Neural cell (in vitro differentiated cells): ENCODE measurements around the gene DGKZ.

ENCODE experiments used
- CTCF ChIP-seq: fragments of 450-650 bp; IDR thresholded peaks from 2 replicates; pipeline ENCODE4 v1.5.1; 2014; ENCODE audit warnings: antibody characterized with exemption, mild to moderate bottlenecking, moderate library complexity; ENCODE audit not compliant: poor library complexity, severe bottlenecking
- EP300 ChIP-seq: fragments of 450-650 bp; conservative IDR thresholded peaks from 2 replicates; pipeline ENCODE4 v1.6.1; 2014; ENCODE audit warnings: antibody characterized with exemption, mild to moderate bottlenecking, moderate library complexity; ENCODE audit not compliant: poor library complexity, severe bottlenecking
- EZH2 ChIP-seq: fragments of 200-600, 300-800 bp; shearing (Covaris generic), sonication (generic); IDR thresholded peaks from 2 replicates; pipeline ENCODE4 v1.6.1; 2014; ENCODE audit warnings: antibody characterized with exemption, low read length, borderline replicate concordance, mild to moderate bottlenecking; ENCODE audit not compliant: insufficient read depth, poor library complexity, severe bottlenecking
- MXI1 ChIP-seq: fragments of 450-650 bp; conservative IDR thresholded peaks from 2 replicates; pipeline ENCODE4 v1.6.1; 2014; ENCODE audit warnings: antibody characterized with exemption, mild to moderate bottlenecking; ENCODE audit not compliant: poor library complexity, severe bottlenecking
- RAD21 ChIP-seq: fragments of 450-650 bp; conservative IDR thresholded peaks from 2 replicates; pipeline ENCODE4 v1.6.1; 2014; ENCODE audit warnings: antibody characterized with exemption, mild to moderate bottlenecking, moderate library complexity
- SMC3 ChIP-seq: fragments of 450-650 bp; conservative IDR thresholded peaks from 2 replicates; pipeline ENCODE4 v1.6.1; 2014; ENCODE audit warnings: antibody characterized with exemption, mild to moderate bottlenecking, moderate library complexity; ENCODE audit not compliant: poor library complexity
- TAF1 ChIP-seq: IDR thresholded peaks from 2 replicates; pipeline ENCODE4 v1.6.1; 2012; ENCODE audit warnings: low read depth
- TF ChIP-seq, protein P1 (sequence below): IDR thresholded peaks from 2 replicates; pipeline ENCODE4 v1.6.1; 2012; ENCODE audit warnings: borderline replicate concordance

- TF ChIP-seq TAF1 (no peak), CTCF (no peak), EZH2 (no peak), SMC3 (no peak), RAD21 (no peak), EP300 (no peak), MXI1 (no peak)
- TF ChIP-seq, protein P1, sequence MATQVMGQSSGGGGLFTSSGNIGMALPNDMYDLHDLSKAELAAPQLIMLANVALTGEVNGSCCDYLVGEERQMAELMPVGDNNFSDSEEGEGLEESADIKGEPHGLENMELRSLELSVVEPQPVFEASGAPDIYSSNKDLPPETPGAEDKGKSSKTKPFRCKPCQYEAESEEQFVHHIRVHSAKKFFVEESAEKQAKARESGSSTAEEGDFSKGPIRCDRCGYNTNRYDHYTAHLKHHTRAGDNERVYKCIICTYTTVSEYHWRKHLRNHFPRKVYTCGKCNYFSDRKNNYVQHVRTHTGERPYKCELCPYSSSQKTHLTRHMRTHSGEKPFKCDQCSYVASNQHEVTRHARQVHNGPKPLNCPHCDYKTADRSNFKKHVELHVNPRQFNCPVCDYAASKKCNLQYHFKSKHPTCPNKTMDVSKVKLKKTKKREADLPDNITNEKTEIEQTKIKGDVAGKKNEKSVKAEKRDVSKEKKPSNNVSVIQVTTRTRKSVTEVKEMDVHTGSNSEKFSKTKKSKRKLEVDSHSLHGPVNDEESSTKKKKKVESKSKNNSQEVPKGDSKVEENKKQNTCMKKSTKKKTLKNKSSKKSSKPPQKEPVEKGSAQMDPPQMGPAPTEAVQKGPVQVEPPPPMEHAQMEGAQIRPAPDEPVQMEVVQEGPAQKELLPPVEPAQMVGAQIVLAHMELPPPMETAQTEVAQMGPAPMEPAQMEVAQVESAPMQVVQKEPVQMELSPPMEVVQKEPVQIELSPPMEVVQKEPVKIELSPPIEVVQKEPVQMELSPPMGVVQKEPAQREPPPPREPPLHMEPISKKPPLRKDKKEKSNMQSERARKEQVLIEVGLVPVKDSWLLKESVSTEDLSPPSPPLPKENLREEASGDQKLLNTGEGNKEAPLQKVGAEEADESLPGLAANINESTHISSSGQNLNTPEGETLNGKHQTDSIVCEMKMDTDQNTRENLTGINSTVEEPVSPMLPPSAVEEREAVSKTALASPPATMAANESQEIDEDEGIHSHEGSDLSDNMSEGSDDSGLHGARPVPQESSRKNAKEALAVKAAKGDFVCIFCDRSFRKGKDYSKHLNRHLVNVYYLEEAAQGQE = no peak
Measured at GRCh38 chr11:46359953-46360352, 12.7 kb downstream of the DGKZ start.
